HTR-8/SVneo (cell line): ENCODE measurements around the gene ZSWIM6.

Source experiments
- DNase-seq: peaks from one replicate; pipeline ENCODE4 v3.0.0; 2011; ENCODE audit warnings: low spot score, mixed read lengths; ENCODE audit not compliant: insufficient read length
- FAIRE-seq: peaks from 2 replicates; lab custom pipeline; 2011; peaks lifted over from hg19 to GRCh38; lab: Jason Lieb, UNC

The ZSWIM6 gene

GRCh38 chr5:61353293-61353692, 21.2 kb downstream of the ZSWIM6 start:
- DNase-seq (no peak), FAIRE-seq (no peak)

GRCh38 chr5:61354199-61354598, 22.1 kb downstream of the ZSWIM6 start:
- FAIRE-seq (no peak), DNase-seq (no peak)

- FAIRE-seq (no peak), DNase-seq (no peak)
Measured at GRCh38 chr5:61357745-61358144, 25.7 kb downstream of the ZSWIM6 start.

- FAIRE-seq (peak; percentile 16), DNase-seq (peak; percentile 8)
Measured at GRCh38 chr5:61362796-61363368, 30.8 kb downstream of the ZSWIM6 start.

GRCh38 chr5:61363401-61364114, 31.5 kb downstream of the ZSWIM6 start:
- FAIRE-seq = no peak
- no peak for DNase-seq

- FAIRE-seq (no peak), DNase-seq (no peak)
Measured at GRCh38 chr5:61366497-61367240, 34.6 kb downstream of the ZSWIM6 start.

- no peak for DNase-seq
- no peak for FAIRE-seq
Measured at GRCh38 chr5:61370506-61370905, 38.4 kb downstream of the ZSWIM6 start.

- FAIRE-seq = no peak
Measured at GRCh38 chr5:61371474-61371873, 39.4 kb downstream of the ZSWIM6 start.

GRCh38 chr5:61379677-61380076, 47.6 kb downstream of the ZSWIM6 start:
- DNase-seq = no peak
- no peak for FAIRE-seq

More at GRCh38 chr5:61371474-61371873, 39.4 kb downstream of the ZSWIM6 start:
- no peak for DNase-seq

GRCh38 chr5:61381968-61382367, 49.9 kb downstream of the ZSWIM6 start:
- FAIRE-seq (no peak), DNase-seq (no peak)

GRCh38 chr5:61385627-61386026, 53.6 kb downstream of the ZSWIM6 start:
- FAIRE-seq (no peak), DNase-seq (no peak)

GRCh38 chr5:61386045-61386800, 54.2 kb downstream of the ZSWIM6 start:
- FAIRE-seq = no peak
- no peak for DNase-seq

- DNase-seq (no peak), FAIRE-seq (no peak)
Measured at GRCh38 chr5:61389609-61390008, 57.6 kb downstream of the ZSWIM6 start.

- DNase-seq (peak; percentile 37), FAIRE-seq (no peak)
Measured at GRCh38 chr5:61394078-61394704, 62.1 kb downstream of the ZSWIM6 start.

GRCh38 chr5:61394793-61395192, 62.7 kb downstream of the ZSWIM6 start:
- FAIRE-seq (no peak), DNase-seq (no peak)

GRCh38 chr5:61397238-61397637, 65.2 kb downstream of the ZSWIM6 start:
- FAIRE-seq = no peak
- DNase-seq = no peak

- DNase-seq = no peak
Measured at GRCh38 chr5:61397937-61398336, 65.9 kb downstream of the ZSWIM6 start.

GRCh38 chr5:61398440-61398839, 66.4 kb downstream of the ZSWIM6 start:
- DNase-seq (no peak), FAIRE-seq (no peak)

More at GRCh38 chr5:61397937-61398336, 65.9 kb downstream of the ZSWIM6 start:
- FAIRE-seq = no peak

GRCh38 chr5:61399679-61400078, 67.6 kb downstream of the ZSWIM6 start:
- no peak for DNase-seq
- FAIRE-seq = no peak

- FAIRE-seq = no peak
Measured at GRCh38 chr5:61401726-61402125, 69.7 kb downstream of the ZSWIM6 start.

More at GRCh38 chr5:61401726-61402125, 69.7 kb downstream of the ZSWIM6 start:
- DNase-seq = no peak
